ENCODE measurements around the gene KCNH5. TPM values are rescaled to one million over a fixed set of nuclear protein-coding genes. Genes with fewer than 3 reads are reported as not detected.

Gene KCNH5
- total RNA-seq, 2 donors from 2014 or later = not detected

DNA sequence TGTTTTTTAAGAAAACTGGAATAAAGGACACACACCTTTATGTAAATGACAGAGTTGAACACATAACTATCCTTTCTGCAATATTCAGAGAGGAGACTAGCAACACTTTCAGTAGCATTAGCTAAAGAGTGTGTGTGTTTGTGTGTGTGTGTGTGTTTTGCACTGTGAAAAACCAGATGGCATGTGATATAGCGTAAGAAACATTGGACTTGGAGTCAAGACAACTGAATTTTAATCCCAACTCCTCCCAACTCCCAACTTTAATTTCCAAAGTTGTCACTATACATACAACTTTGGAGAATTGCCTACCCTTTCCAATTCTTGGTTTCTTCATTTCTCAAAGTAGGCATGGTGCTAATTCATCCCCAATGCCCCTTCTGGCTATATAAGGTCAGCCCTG, 347.8 kb downstream of the KCNH5 start:
- H3K9me3 Mint-ChIP-seq = peaks cover 0 to 2% of the 10 kb centered on the region in 2 donors
- no peak overlapping the region for H3K27ac Mint-ChIP-seq
- H3K4me1 Mint-ChIP-seq (ENCODE audit: low read depth) = no peaks in the 10 kb centered on the region
- no peak for DNase-seq
- H3K36me3 Mint-ChIP-seq (ENCODE audit: insufficient read depth in 2 of 2) = no peaks in the 10 kb centered on the region
- no peak overlapping the region for H3K4me3 Mint-ChIP-seq
- no peak for ATAC-seq (replicated peaks in 1 of 2)
- H3K27me3 Mint-ChIP-seq (ENCODE audit: low read depth) = no peaks in the 10 kb centered on the region

DNA sequence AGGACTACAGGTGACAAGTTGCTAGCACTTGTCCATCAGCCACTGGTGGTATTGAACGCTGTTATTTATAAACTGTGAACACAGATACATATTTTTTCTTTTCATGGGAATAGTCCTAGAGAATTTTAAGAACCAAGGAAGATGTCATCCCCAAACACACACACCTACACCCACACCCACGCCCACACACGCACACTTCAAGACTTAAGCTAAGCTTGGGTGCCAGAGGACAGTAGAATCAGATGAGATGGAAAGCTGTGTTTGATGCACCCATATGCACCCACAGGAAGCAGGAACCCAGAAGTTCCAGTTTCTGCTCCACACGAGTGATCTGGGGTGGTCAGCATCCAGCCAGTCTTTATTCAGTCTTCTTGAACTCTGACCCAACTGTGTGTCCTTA, 348.3 kb downstream of the KCNH5 start:
- ATAC-seq (replicated peaks in 1 of 2) (no peak), DNase-seq (no peak)
- no peaks in the 10 kb centered on the region for H3K4me1 Mint-ChIP-seq (ENCODE audit: low read depth)
- H3K27me3 Mint-ChIP-seq (ENCODE audit: low read depth) = no peaks in the 10 kb centered on the region
- no peak overlapping the region for H3K4me3 Mint-ChIP-seq
- H3K36me3 Mint-ChIP-seq (ENCODE audit: insufficient read depth in 2 of 2) = no peaks in the 10 kb centered on the region
- H3K9me3 Mint-ChIP-seq = peaks cover 0 to 2% of the 10 kb centered on the region in 2 donors
- H3K27ac Mint-ChIP-seq = no peak overlapping the region

DNA sequence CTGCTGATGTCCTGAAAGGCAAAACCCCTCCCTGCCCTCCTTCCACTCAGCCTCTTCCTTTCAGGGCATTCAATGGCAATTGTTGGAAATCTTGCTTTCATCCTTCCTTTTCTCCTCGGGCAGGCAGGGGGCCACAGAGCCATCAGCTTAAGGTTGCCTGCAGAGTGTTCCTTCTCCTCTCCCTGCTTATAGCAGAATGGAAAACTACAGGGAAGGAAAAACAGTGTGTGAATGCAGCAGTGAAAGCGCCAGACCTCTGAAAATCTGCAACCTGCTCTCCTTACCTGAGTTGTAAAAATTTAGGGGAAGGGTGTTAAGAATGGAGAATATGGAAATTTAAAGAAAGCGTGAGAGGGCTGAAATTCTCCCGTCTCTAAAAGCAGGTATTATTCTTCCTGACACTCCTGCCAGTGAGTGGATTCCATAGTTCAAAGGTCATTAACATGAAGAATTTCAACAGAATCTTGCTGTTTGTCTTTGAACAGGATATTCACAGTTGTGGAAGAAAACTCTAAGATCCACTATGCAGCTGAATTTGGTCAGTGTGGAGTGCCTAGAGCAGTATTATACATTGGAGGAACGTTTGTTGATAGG, 348.8 kb downstream of the KCNH5 start:
- H3K27me3 Mint-ChIP-seq (ENCODE audit: low read depth) = no peaks in the 10 kb centered on the region
- H3K4me1 Mint-ChIP-seq (ENCODE audit: low read depth) = no peaks in the 10 kb centered on the region
- H3K36me3 Mint-ChIP-seq (ENCODE audit: insufficient read depth in 2 of 2) = no peaks in the 10 kb centered on the region
- peaks cover 0 to 2% of the 10 kb centered on the region in 2 donors for H3K9me3 Mint-ChIP-seq
- no peak overlapping the region for H3K4me3 Mint-ChIP-seq
- ATAC-seq (replicated peaks in 1 of 2) (no peak), DNase-seq (no peak)
- H3K27ac Mint-ChIP-seq = no peak overlapping the region

DNA sequence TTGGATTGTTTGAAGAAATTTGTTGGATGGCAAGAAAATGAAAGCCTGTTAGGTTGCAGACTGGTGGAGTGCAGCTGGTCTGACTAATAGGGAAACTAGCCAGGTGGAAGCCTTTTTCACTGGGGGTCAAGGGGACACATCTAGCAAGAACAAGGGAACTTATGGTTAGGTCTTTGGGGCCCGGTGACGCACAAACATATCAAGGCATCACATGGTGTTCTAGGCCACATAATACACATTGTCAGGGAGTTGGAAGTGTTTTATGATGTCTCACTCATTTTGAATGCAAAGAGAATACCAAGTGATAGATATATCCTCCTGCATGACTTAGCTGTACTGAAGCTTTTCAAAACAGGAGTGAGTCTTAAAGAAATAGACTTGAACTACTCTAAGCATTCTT, 351.2 kb downstream of the KCNH5 start:
- ATAC-seq (replicated peaks in 1 of 2) (no peak), DNase-seq (no peak)
- Mint-ChIP-seq H3K36me3 (ENCODE audit: insufficient read depth in 2 of 2) (no peaks in the 10 kb centered on the region), H3K27me3 (ENCODE audit: low read depth) (no peaks in the 10 kb centered on the region), H3K9me3 (peaks cover 0 to 4% of the 10 kb centered on the region in 2 donors), H3K4me3 (no peak overlapping the region), H3K27ac (no peak overlapping the region), H3K4me1 (ENCODE audit: low read depth) (no peaks in the 10 kb centered on the region)

DNA sequence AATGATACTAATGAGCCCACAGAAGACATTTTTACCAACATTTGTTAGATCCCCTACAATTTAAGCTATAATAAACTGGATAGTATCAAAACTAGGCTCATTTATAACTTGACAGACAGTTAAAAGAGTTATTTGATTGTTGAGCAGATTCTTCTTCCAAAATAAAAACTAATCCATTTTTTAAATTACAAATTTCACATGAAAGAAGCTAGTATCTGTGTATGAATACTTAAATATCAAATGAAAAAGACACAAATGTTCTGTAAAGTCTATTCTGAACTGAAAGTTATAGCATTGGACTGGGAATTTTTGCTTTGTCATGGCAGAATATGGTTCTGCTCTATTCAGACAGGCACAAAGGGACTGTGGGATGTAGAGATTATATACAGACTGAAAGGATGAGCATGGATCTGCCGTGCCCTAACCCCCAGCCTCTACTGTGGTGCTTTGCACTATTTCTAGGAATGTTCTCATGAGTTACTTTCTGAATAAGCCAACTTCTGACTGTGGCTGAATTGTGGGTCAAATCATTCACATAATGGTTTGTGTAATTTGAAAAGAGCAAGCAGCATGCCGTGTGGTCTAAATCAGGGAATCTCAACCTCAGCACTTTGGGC, 352.7 kb downstream of the KCNH5 start:
- no peak for DNase-seq
- no peaks in the 10 kb centered on the region for H3K36me3 Mint-ChIP-seq (ENCODE audit: insufficient read depth in 2 of 2)

DNA sequence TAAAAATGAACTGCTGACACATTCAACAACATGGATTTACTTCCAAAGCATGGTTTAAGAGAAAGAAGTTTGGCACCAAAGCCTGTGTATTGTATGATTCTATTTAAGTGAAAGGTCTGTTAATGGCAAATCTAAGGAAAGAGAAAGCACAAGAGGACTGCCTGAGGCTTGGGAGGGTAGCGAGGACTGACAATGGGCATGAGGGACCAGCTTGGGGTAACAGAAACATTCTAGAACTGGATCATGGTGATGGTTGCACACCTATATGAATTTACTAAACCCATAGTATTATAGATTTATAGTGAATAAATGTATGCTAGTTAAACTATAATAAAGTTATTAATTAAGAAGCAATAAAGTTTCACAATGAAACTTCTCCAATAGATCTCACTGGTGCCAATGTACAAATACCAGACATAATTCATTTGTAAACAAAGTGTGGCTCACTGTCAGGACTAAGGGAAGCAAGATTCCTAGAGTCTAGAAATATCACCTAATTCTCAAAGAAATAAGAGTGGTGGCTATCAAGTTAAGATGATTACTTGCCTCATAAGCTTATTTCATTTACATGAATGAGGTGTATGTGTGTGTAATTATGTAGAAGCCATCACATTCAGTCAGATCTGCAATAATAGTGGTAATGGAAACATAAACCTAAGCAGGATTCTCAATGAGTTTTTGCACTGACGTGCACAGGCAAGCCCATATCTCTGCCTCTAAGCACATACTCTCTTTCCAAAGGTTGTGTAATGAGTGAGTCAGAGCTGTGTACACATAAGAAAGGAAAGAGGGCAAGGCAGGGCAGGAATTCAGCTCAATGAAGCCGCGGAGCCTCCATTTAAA, 353.4 kb downstream of the KCNH5 start:
- H3K4me3 Mint-ChIP-seq = no peak overlapping the region
- H3K4me1 Mint-ChIP-seq (ENCODE audit: low read depth) = no peaks in the 10 kb centered on the region
- no peaks in the 10 kb centered on the region for H3K27me3 Mint-ChIP-seq (ENCODE audit: low read depth)
- no peak overlapping the region for H3K27ac Mint-ChIP-seq
- ATAC-seq (replicated peaks in 1 of 2) (no peak), DNase-seq (no peak)
- no peaks in the 10 kb centered on the region for H3K36me3 Mint-ChIP-seq (ENCODE audit: insufficient read depth in 2 of 2)
- peaks cover 0 to 4% of the 10 kb centered on the region in 2 donors for H3K9me3 Mint-ChIP-seq

More for the DNA sequence above, 352.7 kb downstream of the KCNH5 start:
- H3K27me3 Mint-ChIP-seq (ENCODE audit: low read depth) = no peaks in the 10 kb centered on the region
- H3K9me3 Mint-ChIP-seq = peaks cover 0 to 4% of the 10 kb centered on the region in 2 donors
- no peak overlapping the region for H3K27ac Mint-ChIP-seq
- no peaks in the 10 kb centered on the region for H3K4me1 Mint-ChIP-seq (ENCODE audit: low read depth)
- H3K4me3 Mint-ChIP-seq = no peak overlapping the region
- ATAC-seq (replicated peaks in 1 of 2) = no peak

DNA sequence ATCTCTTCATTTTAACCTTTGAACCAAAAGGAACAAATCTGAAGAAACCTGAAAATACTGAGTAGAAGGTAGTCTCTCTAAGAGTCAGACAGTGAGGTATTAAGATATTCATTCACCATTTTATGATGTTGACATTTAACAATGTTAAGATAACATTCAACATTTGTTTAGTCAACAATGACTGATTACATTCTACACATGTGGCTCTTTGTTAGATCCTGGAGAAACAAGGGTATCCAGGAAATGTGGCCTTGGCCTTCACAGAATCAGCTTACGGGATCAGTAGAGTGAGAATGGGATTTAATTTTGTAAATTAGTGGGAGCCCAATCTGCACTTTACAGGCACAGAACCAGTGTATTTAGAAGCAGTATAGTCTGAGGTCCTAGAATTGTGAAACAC, 355.5 kb downstream of the KCNH5 start:
- ATAC-seq (replicated peaks in 1 of 2) = no peak
- no peak for DNase-seq

DNA sequence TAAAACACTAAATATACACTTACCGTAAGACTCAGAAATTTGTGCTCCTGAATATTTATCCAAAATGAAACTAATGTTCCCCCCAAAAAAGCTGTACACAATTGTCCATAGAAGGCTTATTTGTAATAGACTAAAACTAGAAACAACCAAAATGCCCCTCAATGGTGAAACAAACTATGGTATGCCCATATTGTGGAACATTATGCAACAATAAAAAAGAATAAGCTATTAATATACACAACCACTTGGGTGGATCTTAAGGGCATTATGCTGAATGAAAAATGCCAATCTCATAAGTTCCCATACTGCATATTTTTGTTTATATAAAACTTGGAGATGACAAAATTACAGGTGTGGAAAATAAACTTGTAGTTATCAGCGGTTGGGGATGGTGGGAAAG, 357.4 kb downstream of the KCNH5 start:
- Mint-ChIP-seq H3K9me3 (peaks cover 0 to 6% of the 10 kb centered on the region in 2 donors), H3K4me1 (ENCODE audit: low read depth) (no peaks in the 10 kb centered on the region)
- ATAC-seq (replicated peaks in 1 of 2) = no peak

More for the DNA sequence above, 355.5 kb downstream of the KCNH5 start:
- H3K4me3 Mint-ChIP-seq = no peak overlapping the region
- no peaks in the 10 kb centered on the region for H3K4me1 Mint-ChIP-seq (ENCODE audit: low read depth)
- H3K9me3 Mint-ChIP-seq = peaks cover 0 to 6% of the 10 kb centered on the region in 2 donors
- H3K27me3 Mint-ChIP-seq (ENCODE audit: low read depth) = no peaks in the 10 kb centered on the region
- H3K36me3 Mint-ChIP-seq (ENCODE audit: insufficient read depth in 2 of 2) = no peaks in the 10 kb centered on the region
- H3K27ac Mint-ChIP-seq = no peak overlapping the region

DNA sequence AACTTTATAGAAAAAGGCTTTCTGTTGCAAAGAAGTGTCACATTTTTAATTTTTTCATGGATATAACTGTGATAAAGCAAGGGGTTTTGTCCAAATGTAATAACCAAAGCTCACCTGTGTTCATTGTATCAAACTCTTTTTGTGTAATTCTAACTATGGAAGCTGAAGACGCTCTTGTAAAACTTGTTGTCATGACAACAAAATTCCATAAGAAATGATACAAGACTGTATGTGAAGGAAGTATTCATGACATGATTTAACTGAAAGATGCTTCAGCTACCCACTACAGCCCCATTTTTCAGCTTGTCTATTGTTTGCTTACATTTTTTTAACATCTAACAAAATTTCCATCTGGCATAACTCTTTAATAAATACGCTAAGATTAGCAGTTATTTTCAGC, 360.9 kb downstream of the KCNH5 start:
- H3K4me3 Mint-ChIP-seq = no peak overlapping the region
- ATAC-seq (replicated peaks in 1 of 2) (no peak), DNase-seq (no peak)
- no peaks in the 10 kb centered on the region for H3K4me1 Mint-ChIP-seq (ENCODE audit: low read depth)
- no peaks in the 10 kb centered on the region for H3K27me3 Mint-ChIP-seq (ENCODE audit: low read depth)
- no peak overlapping the region for H3K27ac Mint-ChIP-seq
- peaks cover 2 to 5% of the 10 kb centered on the region in 2 donors for H3K9me3 Mint-ChIP-seq
- peaks cover 0 to 1% of the 10 kb centered on the region in 2 donors for H3K36me3 Mint-ChIP-seq (ENCODE audit: insufficient read depth in 2 of 2)

More for the DNA sequence above, 357.4 kb downstream of the KCNH5 start:
- H3K4me3 Mint-ChIP-seq = no peak overlapping the region
- no peak for DNase-seq
- H3K27me3 Mint-ChIP-seq (ENCODE audit: low read depth) = no peaks in the 10 kb centered on the region
- H3K36me3 Mint-ChIP-seq (ENCODE audit: insufficient read depth in 2 of 2) = no peaks in the 10 kb centered on the region
- H3K27ac Mint-ChIP-seq = no peak overlapping the region

DNA sequence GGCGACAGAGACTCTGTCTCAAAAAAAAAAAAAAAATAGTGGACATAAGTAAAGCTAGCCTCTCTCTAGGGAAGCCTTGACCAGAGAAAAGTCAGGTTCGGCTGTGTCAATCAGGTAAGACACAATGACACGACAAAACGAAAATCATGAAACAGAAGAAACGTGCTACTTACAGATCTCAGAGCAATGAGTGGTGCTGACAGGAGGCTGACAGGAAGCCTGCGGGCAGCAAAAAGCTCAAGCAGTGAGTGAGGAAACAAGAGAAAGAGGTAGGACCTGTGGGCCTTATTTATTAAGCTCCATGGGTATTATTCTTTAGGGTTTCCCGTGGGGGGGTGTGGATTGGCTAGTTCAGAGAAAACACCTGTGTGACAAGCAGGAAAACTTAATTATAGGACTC, 363.1 kb downstream of the KCNH5 start:
- H3K36me3 Mint-ChIP-seq (ENCODE audit: insufficient read depth in 2 of 2) = peaks cover 0 to 1% of the 10 kb centered on the region in 2 donors
- H3K9me3 Mint-ChIP-seq = peaks cover 2 to 4% of the 10 kb centered on the region in 2 donors
- no peak for DNase-seq
- H3K4me1 Mint-ChIP-seq (ENCODE audit: low read depth) = no peaks in the 10 kb centered on the region
- no peak for ATAC-seq (replicated peaks in 1 of 2)
- H3K27ac Mint-ChIP-seq = no peak overlapping the region
- no peak overlapping the region for H3K4me3 Mint-ChIP-seq
- no peaks in the 10 kb centered on the region for H3K27me3 Mint-ChIP-seq (ENCODE audit: low read depth)

DNA sequence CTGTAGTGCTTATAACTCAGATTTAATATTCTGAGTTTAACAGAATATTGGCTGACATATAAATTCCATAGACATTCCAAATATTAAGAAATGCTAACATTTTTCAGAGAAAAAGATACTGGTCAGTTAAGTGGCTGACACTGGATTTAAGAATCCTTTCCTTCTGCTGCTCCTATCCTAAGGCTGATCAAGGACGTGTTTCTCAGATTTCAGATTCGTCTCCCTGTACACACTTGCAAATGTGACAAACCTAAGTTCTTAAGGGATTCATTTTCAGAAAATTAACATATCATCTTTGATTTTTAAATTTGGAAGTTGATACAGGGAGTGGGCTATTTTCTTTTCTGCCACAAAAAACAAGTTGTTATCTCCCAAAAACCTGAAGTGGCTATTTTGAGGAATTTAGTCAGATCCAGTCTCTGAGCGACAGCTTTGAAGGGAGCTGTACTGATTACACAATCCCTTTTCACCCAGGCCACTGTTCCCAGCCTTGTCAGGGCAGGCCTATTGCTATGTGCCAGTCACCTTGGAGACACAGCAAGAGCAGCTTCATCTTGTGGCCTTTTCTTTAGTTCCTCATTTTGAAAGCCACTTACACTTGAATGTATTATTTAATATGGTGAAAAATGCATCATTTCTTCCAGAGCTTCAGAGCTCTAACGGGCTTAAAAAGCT, 370.6 kb downstream of the KCNH5 start:
- H3K27ac Mint-ChIP-seq = no peak overlapping the region
- H3K4me3 Mint-ChIP-seq = no peak overlapping the region
- H3K4me1 Mint-ChIP-seq (ENCODE audit: low read depth) = no peaks in the 10 kb centered on the region

DNA sequence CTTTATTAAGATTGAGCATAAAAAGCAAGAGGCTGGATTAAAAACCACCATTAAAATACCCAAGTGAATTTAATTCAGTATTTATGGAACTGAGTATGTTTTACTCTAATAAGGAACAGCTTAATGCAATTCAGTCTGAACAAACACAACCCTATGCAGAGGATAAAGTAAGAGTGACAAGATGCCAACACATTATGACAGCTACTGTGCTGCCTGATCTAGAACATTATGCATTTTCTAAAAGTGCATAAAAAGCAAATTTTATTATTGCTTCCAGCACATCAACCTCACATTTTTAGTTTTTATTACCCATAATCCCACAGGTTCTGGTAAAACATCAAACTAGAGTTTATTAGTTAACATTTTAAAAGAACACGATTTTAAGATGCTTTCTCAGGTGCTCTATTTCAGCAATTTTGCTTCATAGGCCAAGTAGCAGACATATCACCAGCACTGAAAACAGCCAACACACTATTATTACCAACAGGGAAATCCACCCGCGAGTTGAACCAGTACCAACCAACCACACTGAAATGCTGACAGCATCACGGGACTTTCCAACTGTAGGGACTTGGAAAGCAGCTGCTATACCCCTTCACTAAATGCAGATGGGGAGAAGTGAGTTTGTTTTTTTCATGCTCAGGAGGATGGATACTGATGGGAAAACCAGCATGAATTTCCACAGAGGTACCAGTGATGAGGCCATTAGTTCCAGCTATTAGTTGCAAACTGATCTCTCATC, 372.1 kb downstream of the KCNH5 start:
- Mint-ChIP-seq H3K36me3 (ENCODE audit: insufficient read depth in 2 of 2) (no peaks in the 10 kb centered on the region), H3K27ac (no peak overlapping the region), H3K4me1 (ENCODE audit: low read depth) (no peaks in the 10 kb centered on the region), H3K4me3 (no peak overlapping the region), H3K9me3 (peaks cover 2 to 3% of the 10 kb centered on the region in 2 donors), H3K27me3 (ENCODE audit: low read depth) (no peaks in the 10 kb centered on the region)
- ATAC-seq (replicated peaks in 1 of 2) = no peak
- DNase-seq = no peak

More for the DNA sequence above, 370.6 kb downstream of the KCNH5 start:
- H3K9me3 Mint-ChIP-seq = peaks cover 2 to 3% of the 10 kb centered on the region in 2 donors
- H3K27me3 Mint-ChIP-seq (ENCODE audit: low read depth) = no peaks in the 10 kb centered on the region
- no peak for DNase-seq
- H3K36me3 Mint-ChIP-seq (ENCODE audit: insufficient read depth in 2 of 2) = no peaks in the 10 kb centered on the region
- ATAC-seq (replicated peaks in 1 of 2) = no peak

Data from activated T-cell treated with anti-CD3 and anti-CD28 coated beads, Interleukin-2, amount 50 U/mL, for 72 hours (primary cell).